Activated T-cell treated with anti-CD3 and anti-CD28 coated beads, Interleukin-2, amount 50 U/mL, for 24 hours (primary cell): ENCODE results near the gene SLC27A2.
"Not testable (repeated sequence)": the region's sequence is repeated elsewhere in the genome, so short reads cannot be mapped to it uniquely, and the experiment has no call there.

ENCODE experiments used
- DNase-seq: peaks from one replicate; pipeline ENCODE4 v3.0.0-alpha.2; 2020
- H3K27ac Mint-ChIP-seq: 2 replicates; pipeline ENCODE4 v1.8.0; 2020; ENCODE audit warnings: mild to moderate bottlenecking, mixed read lengths
- H3K27me3 Mint-ChIP-seq: 2 replicates; pipeline ENCODE4 v1.8.0; 2020; ENCODE audit warnings: mixed read lengths
- H3K36me3 Mint-ChIP-seq: 2 replicates; pipeline ENCODE4 v1.8.0; 2020; ENCODE audit warnings: low read depth, mixed read lengths
- H3K4me1 Mint-ChIP-seq: 2 replicates; pipeline ENCODE4 v1.8.0; 2020; ENCODE audit warnings: low read depth, mixed read lengths
- H3K4me3 Mint-ChIP-seq: 2 replicates; pipeline ENCODE4 v1.8.0; 2020; ENCODE audit warnings: mild to moderate bottlenecking, moderate library complexity, mixed read lengths
- H3K9me3 Mint-ChIP-seq: 2 replicates; pipeline ENCODE4 v1.8.0; 2020; ENCODE audit warnings: mixed read lengths

SLC27A2 gene

GRCh38 chr15:50176869-50177268 lies 5.1 kb upstream of the SLC27A2 start:
- Mint-ChIP-seq H3K9me3 (peaks cover under 1% of the 10 kb centered on the region), H3K27me3 (peaks cover 54% of the 10 kb centered on the region), H3K27ac (no peak overlapping the region), H3K36me3 (no peaks in the 10 kb centered on the region), H3K4me1 (peaks cover 19% of the 10 kb centered on the region), H3K4me3 (no peak overlapping the region)
- DNase-seq = no peak

GRCh38 chr15:50180091-50180490 lies 1.9 kb upstream of the SLC27A2 start:
- Mint-ChIP-seq H3K4me3 (no peak overlapping the region), H3K9me3 (no peaks in the 10 kb centered on the region), H3K27me3 (peaks cover 62% of the 10 kb centered on the region), H3K4me1 (peaks cover 34% of the 10 kb centered on the region), H3K27ac (no peak overlapping the region), H3K36me3 (peaks cover 7% of the 10 kb centered on the region)
- no peak for DNase-seq

- Mint-ChIP-seq H3K36me3 (peaks cover 7% of the 10 kb centered on the region), H3K27ac (no peak overlapping the region), H3K4me1 (peaks cover 34% of the 10 kb centered on the region), H3K27me3 (peaks cover 60% of the 10 kb centered on the region), H3K4me3 (no peak overlapping the region), H3K9me3 (no peaks in the 10 kb centered on the region)
- DNase-seq = no peak
These were observed 1.4 kb upstream of the SLC27A2 start for GRCh38 chr15:50180582-50180981.

- Mint-ChIP-seq H3K27ac (no peak overlapping the region), H3K27me3 (peaks cover 62% of the 10 kb centered on the region)
These were observed 611 bp upstream of the SLC27A2 start for GRCh38 chr15:50181201-50181968.

GRCh38 chr15:50182219-50183013 lies 420 bp downstream of the SLC27A2 start:
- Mint-ChIP-seq H3K4me3 (peak overlapping the region; percentile 89), H3K4me1 (peaks cover 24% of the 10 kb centered on the region), H3K9me3 (no peaks in the 10 kb centered on the region), H3K36me3 (peaks cover 7% of the 10 kb centered on the region), H3K27ac (peak overlapping the region; percentile 79), H3K27me3 (peaks cover 59% of the 10 kb centered on the region)
- DNase-seq = peak; percentile 63

More at GRCh38 chr15:50181201-50181968, 611 bp upstream of the SLC27A2 start:
- H3K9me3 Mint-ChIP-seq = no peaks in the 10 kb centered on the region
- H3K4me3 Mint-ChIP-seq = peak overlapping the region; percentile 89
- H3K36me3 Mint-ChIP-seq = peaks cover 7% of the 10 kb centered on the region
- no peak for DNase-seq
- peaks cover 34% of the 10 kb centered on the region for H3K4me1 Mint-ChIP-seq

GRCh38 chr15:50183112-50183794 lies 1.3 kb downstream of the SLC27A2 start:
- H3K36me3 Mint-ChIP-seq = peaks cover 7% of the 10 kb centered on the region
- H3K4me3 Mint-ChIP-seq = peak overlapping the region; percentile 89
- peak overlapping the region; percentile 61 for H3K27ac Mint-ChIP-seq
- no peaks in the 10 kb centered on the region for H3K9me3 Mint-ChIP-seq
- DNase-seq = peak; percentile 51
- peaks cover 55% of the 10 kb centered on the region for H3K27me3 Mint-ChIP-seq
- peaks cover 23% of the 10 kb centered on the region for H3K4me1 Mint-ChIP-seq

GRCh38 chr15:50184863-50185504 lies 3.0 kb downstream of the SLC27A2 start:
- Mint-ChIP-seq H3K36me3 (peaks cover 7% of the 10 kb centered on the region), H3K4me3 (no peak overlapping the region), H3K4me1 (peaks cover 23% of the 10 kb centered on the region), H3K27me3 (peaks cover 47% of the 10 kb centered on the region), H3K9me3 (no peaks in the 10 kb centered on the region), H3K27ac (no peak overlapping the region)
- DNase-seq = no peak

GRCh38 chr15:50186090-50186489 lies 4.1 kb downstream of the SLC27A2 start:
- DNase-seq = no peak
- Mint-ChIP-seq H3K4me1 (peaks cover 20% of the 10 kb centered on the region), H3K4me3 (no peak overlapping the region), H3K27me3 (peaks cover 36% of the 10 kb centered on the region), H3K27ac (no peak overlapping the region), H3K36me3 (peaks cover 7% of the 10 kb centered on the region), H3K9me3 (no peaks in the 10 kb centered on the region)

GRCh38 chr15:50186752-50187151 lies 4.8 kb downstream of the SLC27A2 start:
- DNase-seq = no peak
- Mint-ChIP-seq H3K9me3 (no peaks in the 10 kb centered on the region), H3K4me3 (no peak overlapping the region), H3K27ac (no peak overlapping the region), H3K4me1 (peaks cover 15% of the 10 kb centered on the region), H3K27me3 (peaks cover 29% of the 10 kb centered on the region), H3K36me3 (peaks cover 7% of the 10 kb centered on the region)

- H3K4me3 Mint-ChIP-seq = no peak overlapping the region
- peaks cover 4% of the 10 kb centered on the region for H3K36me3 Mint-ChIP-seq
- no peak overlapping the region for H3K27ac Mint-ChIP-seq
These were observed 5.5 kb downstream of the SLC27A2 start for GRCh38 chr15:50187525-50187924.

GRCh38 chr15:50187997-50188396 lies 6.0 kb downstream of the SLC27A2 start:
- Mint-ChIP-seq H3K9me3 (no peaks in the 10 kb centered on the region), H3K4me3 (no peak overlapping the region), H3K36me3 (peaks cover 1% of the 10 kb centered on the region), H3K4me1 (peaks cover 8% of the 10 kb centered on the region), H3K27me3 (peaks cover 20% of the 10 kb centered on the region), H3K27ac (no peak overlapping the region)
- no peak for DNase-seq

More at GRCh38 chr15:50187525-50187924, 5.5 kb downstream of the SLC27A2 start:
- H3K4me1 Mint-ChIP-seq = peaks cover 12% of the 10 kb centered on the region
- peaks cover 25% of the 10 kb centered on the region for H3K27me3 Mint-ChIP-seq
- H3K9me3 Mint-ChIP-seq = no peaks in the 10 kb centered on the region
- no peak for DNase-seq

GRCh38 chr15:50188793-50189192 lies 6.8 kb downstream of the SLC27A2 start:
- not testable (repeated sequence) for H3K4me3 Mint-ChIP-seq, H3K9me3 Mint-ChIP-seq, H3K36me3 Mint-ChIP-seq, H3K4me1 Mint-ChIP-seq, DNase-seq, H3K27ac Mint-ChIP-seq
- peaks cover 13% of the 10 kb centered on the region for H3K27me3 Mint-ChIP-seq

- Mint-ChIP-seq H3K27me3 (peaks cover 9% of the 10 kb centered on the region), H3K27ac (no peak overlapping the region), H3K36me3 (no peaks in the 10 kb centered on the region), H3K9me3 (no peaks in the 10 kb centered on the region), H3K4me1 (no peaks in the 10 kb centered on the region), H3K4me3 (no peak overlapping the region)
- no peak for DNase-seq
These were observed 7.6 kb downstream of the SLC27A2 start for GRCh38 chr15:50189633-50190032.

- Mint-ChIP-seq H3K9me3 (no peaks in the 10 kb centered on the region), H3K27me3 (peaks cover 6% of the 10 kb centered on the region), H3K27ac (no peak overlapping the region), H3K4me1 (no peaks in the 10 kb centered on the region), H3K36me3 (no peaks in the 10 kb centered on the region), H3K4me3 (no peak overlapping the region)
- DNase-seq = no peak
These were observed 8.2 kb downstream of the SLC27A2 start for GRCh38 chr15:50190166-50190570.
